ENCODE measurements around the gene RBM22. TPM values are rescaled to one million over a fixed set of nuclear protein-coding genes. Genes with fewer than 3 reads are reported as not detected.
A peak's percentile ranks its signal among the peaks of the same experiment; 100 is the strongest.

RBM22 gene
- total RNA-seq, 1 donor from 2014 or later: 35.6 TPM

DNA sequence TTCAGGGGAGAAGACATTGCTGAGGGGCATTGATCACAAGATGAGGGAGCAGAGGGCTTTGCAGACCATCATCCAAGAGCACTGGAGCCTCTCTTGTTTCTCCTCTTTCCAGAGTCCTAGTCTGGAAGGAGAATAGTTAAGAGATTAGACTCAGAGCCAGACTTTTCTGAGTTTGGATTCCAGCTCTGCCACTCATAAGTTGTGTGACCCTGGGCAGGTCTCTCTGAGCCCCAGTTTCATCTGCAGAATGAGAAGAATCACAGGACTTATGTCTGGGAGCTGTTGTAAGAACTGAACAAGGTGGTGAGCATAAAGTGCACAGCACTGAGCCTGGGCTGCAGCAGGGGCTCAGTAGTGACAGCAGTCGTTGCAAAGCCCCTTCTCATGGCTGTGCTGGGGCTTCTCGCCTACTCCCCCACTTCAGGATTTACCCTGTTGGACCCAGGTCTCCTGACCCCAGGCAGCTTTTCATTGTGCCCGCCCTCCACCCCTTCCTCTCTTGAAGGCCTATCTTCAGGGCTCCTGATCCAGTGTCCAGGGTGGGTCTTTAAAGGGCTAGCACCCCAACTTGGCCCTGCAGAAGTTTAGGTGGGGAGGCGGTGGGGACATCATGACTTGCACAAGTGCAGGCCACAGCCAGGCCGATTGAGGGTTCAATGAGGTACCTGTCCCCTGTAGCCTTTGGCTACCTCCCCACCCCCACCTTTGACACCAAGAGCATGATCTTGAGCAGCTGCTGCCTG, 58.9 kb downstream of the RBM22 start:
- no peak for TF ChIP-seq CTCF (conservative IDR thresholded peaks at IDR 0.05; ENCODE audit: low read depth, low read length)
- DNase-seq (ENCODE audit: low read depth): no peak
- H3K4me3 ChIP-seq (ENCODE audit: low read depth, low read length): no peak overlapping the region

- no peak for TF ChIP-seq CTCF (conservative IDR thresholded peaks at IDR 0.05; ENCODE audit: low read depth, low read length)
- no peak for DNase-seq (ENCODE audit: low read depth)
- H3K4me3 ChIP-seq (ENCODE audit: low read depth, low read length): peak overlapping the region; percentile 15
These were observed 59.8 kb downstream of the RBM22 start for GRCh38 chr5:150641006-150641570.

Other genes starting within 250 kb of the RBM22 start
- 64.2 and 65.4 TPM in 2 replicates for gene NDST1, start 192.9 kb downstream of the RBM22 start, total RNA-seq
- 0.43 and 1.4 TPM in 2 replicates for gene SYNPO, start 60.4 kb downstream of the RBM22 start, total RNA-seq
- 2.2 and 3.6 TPM in 2 replicates for gene MYOZ3, start 39.8 kb downstream of the RBM22 start, total RNA-seq
- gene DCTN4, start 58.0 kb upstream of the RBM22 start, total RNA-seq: 29.0 and 30.2 TPM in 2 replicates
- 8.8 and 9.5 TPM in 2 replicates for gene SMIM3, start 77.7 kb upstream of the RBM22 start, total RNA-seq
- gene IRGM, start 145.5 kb upstream of the RBM22 start, total RNA-seq: not detected in 2 replicates
- 6.3 and 10.3 TPM in 2 replicates for gene ZNF300, start 203.9 kb upstream of the RBM22 start, total RNA-seq